Left ventricle myocardium superior (tissue), 1 donor: Measurements from ENCODE around the gene USP49. TPM values are rescaled to one million over a fixed set of nuclear protein-coding genes. Genes with fewer than 3 reads are reported as not detected.

ENCODE experiments used
- ATAC-seq: fragments of 200-7000 bp; cut with Tn5 transposase; one replicate; pipeline ENCODE4 v1.9.1; 2020; ENCODE audit warnings: mild to moderate bottlenecking, moderate library complexity
- DNase-seq: peaks from one replicate; pipeline ENCODE4 v3.0.0-alpha.2; 2020
- intact Hi-C: fragments of 100-400 bp; cut with micrococcal nuclease; formaldehyde crosslinking; loops from one replicate; pipeline ENCODE4 v1.11.0; 2022
- total RNA-seq: library from RNA; stranded (reverse); fragmentation: NEBNext Ultra II Directional; extraction: Animal tissue kit (Norgen Biotek cat#: 25700); gene quantifications from one replicate; pipeline ENCODE4 v1.2.1, GENCODE V29; 2021
- donor health status: DM: no; HTN: yes; CAD: no; lungs with severe emphysema.

The USP49 gene
- total RNA-seq, 1 donor from 2014 or later: 1.3 TPM

DNA sequence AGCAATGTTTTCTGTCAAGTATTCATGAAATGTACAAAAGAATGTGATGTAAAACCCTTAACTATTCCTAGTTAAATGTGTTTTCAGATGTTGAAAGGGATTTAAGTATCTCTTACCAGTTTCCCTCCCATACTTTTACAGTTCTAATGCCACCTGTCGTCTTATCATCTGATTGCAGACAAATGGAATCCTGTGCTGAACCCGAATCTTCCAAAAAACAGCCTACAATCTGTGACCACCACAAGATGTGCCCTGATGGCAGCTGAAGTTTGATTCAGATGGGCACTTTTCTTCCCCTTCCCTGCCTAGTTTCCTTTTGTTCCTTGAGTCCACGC, 105.8 kb downstream of the USP49 start:
- intact Hi-C loops: loop anchor here (10.0 kb wide), 1 partner anchor 255 kb away; no protein-coding TSS in a partner anchor
- ATAC-seq (no peak), DNase-seq (no peak)

DNA sequence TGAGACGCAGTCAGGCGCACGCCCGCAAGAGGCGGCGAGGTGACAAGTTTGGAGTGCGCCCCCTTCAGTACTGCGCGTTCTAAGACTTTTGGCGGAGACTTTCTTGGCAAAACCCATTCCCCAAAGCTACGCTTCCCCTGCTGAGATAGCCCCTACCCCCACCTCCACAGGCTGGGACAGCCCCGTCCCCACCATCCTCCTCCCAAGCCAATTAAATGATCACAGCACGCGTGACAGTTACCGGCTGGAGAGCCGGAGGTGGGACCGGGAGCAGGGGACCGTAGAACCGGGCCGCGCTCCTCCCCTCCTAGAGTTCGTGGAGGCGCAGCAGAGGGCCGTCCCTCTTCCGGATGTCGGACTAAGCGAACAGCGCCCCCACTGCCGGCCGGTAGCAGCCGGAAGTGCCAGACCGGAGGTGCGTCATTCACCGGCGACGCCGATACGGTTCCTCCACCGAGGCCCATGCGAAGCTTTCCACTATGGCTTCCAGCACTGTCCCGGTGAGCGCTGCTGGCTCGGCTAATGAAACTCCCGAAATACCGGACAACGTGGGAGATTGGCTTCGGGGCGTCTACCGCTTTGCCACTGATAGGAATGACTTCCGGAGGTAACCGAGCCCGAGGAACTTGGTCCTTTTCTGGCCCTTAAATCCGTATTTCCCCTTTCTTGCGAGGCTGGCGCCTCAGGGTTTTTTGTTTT, 107.8 kb downstream of the USP49 start, which contains the start of gene TOMM6:
TSS of gene TOMM6 (plus strand) at position 476 of the 699 bp plus-strand sequence. CDS start at position 480, 4 bp downstream.
- peak; percentile 97 for DNase-seq
- intact Hi-C loops: loop anchor here (10.0 kb wide), 1 partner anchor 257 kb away; no protein-coding TSS in a partner anchor
- ATAC-seq: peak; percentile 84

DNA sequence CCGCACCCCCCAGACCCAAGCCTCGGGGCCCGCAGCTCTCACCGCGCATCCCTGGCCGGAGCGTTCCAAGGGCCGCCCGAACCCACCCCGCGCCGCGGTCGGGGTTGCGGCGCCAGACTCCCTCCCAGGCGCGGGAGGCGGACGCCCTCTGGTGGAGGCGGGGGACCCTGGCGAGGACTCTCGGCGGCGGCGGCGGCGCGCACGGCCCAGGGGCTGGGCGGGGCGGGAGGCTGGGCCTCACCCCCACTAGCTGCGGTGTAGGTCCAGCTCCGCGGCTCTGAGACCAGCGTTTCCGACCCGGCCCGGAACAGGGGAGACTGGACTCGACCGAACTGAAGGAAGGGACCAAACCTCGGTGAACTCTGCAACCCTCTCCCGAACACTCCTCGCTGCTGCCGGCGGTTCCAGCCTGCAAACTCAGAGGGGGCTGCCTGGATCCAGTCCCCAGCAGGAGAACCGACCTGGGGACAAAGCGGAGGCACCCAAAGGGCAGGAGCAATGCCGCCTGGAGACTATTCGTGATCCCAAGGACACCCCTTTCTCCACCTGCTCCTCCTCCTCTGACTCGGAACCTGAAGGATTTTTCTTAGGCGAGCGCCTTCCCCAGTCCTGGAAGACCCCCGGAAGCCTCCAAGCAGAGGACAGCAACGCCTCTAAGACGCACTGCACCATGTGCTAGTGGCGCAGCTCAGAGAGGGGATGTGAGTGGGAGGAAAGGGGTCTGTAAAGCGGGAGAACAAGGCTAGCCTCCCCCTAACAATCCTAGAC, 108.5 kb downstream of the USP49 start:
- ATAC-seq: peak; percentile 90
- intact Hi-C loops: loop anchor here (10.0 kb wide), 1 partner anchor 258 kb away; no protein-coding TSS in a partner anchor
- DNase-seq: peak; percentile 96

DNA sequence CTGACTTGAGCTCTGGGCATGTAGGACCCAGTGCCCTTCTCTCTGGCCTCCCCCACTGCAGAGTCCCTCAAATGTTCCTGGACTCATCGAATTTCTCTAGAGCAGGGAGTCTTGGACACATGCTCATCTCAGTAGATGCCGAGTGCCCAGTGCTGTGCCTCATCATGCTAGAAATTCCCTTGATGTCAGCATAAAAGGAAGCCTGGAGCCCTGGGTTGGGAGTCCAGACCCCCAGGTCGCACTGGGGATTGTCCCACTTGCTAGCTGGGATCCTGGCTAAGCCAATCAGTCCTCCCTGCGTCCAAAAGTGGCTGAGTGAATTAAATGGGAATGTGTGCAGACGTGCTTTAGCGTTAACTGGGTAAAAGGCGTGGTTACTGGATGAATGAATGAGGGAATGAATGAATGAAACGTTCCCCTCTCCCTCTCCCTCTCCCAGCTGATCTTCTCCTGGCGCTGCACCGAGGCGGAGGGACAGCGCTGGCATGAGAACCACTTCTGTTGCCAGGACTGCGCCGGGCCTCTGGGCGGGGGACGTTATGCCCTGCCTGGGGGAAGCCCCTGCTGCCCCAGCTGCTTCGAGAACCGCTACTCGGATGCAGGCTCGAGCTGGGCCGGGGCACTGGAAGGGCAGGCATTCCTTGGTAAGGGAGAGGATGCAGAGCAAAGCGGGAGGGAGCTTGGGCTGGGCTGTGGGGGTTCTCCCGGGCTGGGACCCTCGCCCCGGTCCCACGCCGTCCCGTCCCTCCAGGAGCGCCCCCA, 109.3 kb downstream of the USP49 start:
- intact Hi-C loops: loop anchor here (10.0 kb wide), 1 partner anchor 259 kb away; no protein-coding TSS in a partner anchor
- peak; percentile 11 for ATAC-seq
- peak; percentile 64 for DNase-seq

DNA sequence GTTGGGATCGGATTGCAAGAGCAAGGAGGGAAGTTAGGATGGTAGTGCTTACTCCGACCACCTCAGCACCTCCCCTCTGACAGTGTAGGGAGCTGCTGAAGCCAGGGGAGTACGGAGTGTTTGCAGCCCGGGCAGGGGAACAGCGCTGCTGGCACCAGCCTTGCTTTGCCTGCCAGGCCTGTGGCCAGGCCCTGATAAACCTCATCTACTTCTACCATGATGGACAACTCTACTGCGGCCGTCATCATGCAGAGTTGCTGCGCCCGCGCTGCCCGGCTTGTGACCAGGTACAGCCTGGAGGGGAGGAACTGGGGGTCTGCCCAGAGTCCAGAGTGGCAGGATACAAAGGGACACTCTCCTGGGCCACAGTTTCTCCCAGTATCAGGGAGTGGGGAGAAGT, 109.9 kb downstream of the USP49 start:
- intact Hi-C loops: loop anchor here (10.0 kb wide), 1 partner anchor 260 kb away; no protein-coding TSS in a partner anchor
- ATAC-seq (peak; percentile 6), DNase-seq (peak; percentile 75)

DNA sequence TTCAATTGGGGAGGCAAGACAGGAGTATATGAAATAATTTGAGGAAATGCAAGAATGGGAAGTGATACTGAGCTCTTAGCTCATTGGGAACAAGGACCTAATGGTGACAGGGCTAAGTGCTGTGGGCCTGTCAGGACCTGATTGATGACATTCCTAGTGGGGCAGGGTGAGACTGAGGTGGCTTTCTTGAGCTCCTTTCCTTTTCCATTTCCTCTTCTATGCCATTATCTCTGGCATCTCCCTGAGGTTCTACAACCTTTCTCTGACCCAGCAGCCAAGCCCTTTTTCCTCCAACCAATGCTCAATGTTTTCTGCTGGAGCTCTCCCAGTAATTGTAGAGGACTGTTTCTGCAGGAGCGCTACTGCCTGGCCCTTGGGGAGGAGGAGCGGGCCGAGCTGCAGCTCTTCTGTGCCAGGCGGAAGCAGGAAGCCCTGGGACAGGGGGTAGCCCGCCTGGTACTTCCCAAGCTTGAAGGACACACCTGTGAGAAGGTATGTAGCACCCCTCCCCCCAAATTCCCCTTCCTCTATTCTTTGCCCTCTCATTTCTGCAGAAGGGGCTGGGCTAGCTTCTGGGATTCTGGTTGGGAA, 110.5 kb downstream of the USP49 start:
- intact Hi-C loops: loop anchor here (10.0 kb wide), 1 partner anchor 260 kb away; no protein-coding TSS in a partner anchor
- DNase-seq (no peak), ATAC-seq (no peak)

DNA sequence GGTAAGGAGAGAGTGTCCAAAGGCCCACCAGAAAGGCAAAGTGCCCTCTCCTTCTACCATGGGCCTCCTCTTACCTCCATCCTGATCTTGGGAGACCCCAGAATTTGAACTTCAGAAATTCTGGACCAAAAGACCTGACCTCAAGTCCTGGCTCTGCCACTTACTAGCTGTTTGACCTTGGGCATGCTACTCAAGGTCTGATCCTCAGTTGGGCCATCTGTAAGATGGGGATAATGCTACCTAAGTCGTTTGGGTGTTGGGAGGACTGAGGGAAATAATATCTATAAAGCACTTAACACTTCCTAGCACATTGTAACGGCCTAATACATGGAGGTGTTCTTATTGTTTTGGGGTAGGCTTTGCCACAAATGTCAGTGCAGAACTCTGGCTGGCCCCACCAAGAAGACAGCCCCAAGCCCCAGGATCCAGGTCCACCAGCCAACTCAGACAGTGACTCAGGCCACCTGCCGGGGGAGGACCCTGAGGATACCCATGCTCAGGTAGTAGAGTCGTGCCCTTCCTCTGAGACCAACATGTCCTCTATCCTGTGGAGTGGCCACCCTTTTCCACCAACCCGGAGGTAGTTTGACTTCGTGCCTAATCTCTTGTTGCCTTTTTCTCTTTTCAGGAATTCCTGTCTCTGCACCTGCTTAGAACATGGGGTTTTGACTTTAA, 111.9 kb downstream of the USP49 start:
- intact Hi-C loops: loop anchor here (10.0 kb wide), 1 partner anchor 262 kb away; no protein-coding TSS in a partner anchor
- ATAC-seq (no peak), DNase-seq (no peak)

DNA sequence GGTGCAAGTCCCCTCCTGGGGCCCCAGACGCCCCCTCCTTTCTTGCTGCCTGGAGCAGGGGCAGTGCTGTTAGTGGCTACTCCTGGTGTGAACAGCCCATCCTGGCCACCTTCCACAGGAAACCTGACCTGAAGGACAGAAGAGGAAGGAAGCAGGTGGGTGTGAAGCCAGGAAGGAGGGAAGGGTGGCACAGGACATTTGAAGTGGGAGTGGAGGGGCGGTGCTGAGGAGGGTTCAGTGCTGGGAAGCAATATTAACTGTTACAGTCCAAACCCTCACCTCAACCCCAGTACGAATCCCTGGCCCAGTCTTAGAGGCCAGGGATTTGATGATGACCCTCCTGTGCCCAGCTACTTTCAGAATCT, 113.8 kb downstream of the USP49 start:
- peak; percentile 1 for ATAC-seq
- intact Hi-C loops: loop anchor here (10.0 kb wide), 1 partner anchor 263 kb away; no protein-coding TSS in a partner anchor
- DNase-seq: no peak

DNA sequence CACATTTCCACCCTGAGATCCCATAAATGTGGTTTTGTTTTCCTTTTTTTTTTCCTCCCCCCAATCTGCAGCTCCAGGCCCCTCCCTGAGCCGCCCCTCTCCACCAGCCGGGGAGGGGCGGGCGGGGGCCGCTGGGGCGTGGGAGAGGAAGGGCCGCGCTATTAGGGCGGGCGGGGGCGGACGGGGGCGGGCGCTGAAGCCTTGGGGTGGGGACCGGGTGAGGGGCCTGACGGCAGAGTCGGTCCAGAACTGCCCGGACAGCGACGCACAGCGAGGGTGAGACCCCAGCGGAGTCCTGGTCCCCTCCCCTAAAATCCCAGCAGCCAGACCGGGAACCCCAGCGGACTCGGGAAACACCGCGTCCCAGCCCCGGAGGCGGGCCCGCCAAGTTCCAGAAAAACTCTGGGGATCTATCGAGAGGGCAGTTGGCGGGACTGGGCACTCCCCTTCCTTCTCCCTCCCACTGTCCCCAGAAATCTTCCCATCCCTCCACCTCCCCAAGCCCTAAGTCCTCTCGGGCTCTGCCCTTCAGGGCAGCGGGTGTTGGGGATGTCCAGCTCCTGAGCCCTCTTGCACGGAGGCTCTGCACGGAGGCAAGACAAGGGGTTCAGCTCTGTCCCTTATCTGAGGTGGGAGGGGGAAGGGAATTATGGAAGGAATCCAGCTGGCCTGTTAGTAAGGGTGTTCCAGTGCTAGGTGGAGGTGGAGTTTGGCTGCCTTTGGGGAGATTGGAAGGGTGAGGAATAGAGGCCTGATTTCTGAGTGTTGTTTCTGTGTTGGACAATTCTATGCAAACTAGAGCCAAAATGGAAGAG, 114.4 kb downstream of the USP49 start, which contains the start of gene PRICKLE4:
TSS of gene PRICKLE4 (plus strand) at position 232 of the 815 bp plus-strand sequence. CDS start 2,692 bp downstream, outside the sequence.
- ATAC-seq (peak; percentile 65), DNase-seq (peak; percentile 71)
- intact Hi-C loops: loop anchor here (10.0 kb wide), 1 partner anchor 264 kb away; no protein-coding TSS in a partner anchor

DNA sequence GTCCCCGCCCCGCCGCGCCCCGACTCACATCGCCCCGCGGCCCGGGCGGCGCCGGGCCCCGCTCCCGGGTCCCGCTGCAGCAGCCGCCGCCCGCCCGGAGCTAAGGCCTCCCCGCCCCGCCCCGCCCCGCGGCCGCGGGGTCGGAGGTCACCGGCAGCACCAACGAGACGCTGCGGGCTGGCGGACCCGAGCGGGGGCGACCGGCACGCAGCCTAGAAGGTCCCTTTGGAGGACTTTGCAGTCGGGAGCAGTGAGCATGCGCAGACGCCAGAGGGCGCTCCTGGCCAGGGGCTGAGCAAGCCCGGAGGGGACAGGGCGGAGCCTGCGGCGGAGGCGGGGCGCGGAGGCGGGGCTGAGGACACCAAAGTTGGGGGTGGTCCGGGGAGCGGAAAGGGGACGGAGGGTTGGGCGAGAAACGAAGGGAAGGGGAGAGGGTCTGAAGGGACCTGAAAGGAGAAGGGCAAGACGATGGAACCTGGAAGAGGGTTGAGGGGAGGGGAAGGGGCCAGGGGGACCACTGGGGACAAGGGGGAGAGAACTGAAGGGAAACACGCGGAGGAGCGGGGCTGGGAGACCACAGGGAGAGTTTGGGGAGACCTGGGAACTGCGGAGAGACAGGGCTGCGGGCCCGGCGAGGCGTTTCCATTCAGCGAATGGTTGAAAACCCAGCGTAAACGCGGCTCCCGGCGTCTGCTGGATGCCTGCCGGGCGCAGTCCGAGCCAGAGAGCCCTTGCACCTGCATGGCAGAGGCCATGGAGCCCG, 115.2 kb downstream of the USP49 start, which contains the start of gene FRS3:
TSS of gene FRS3 (minus strand) at position 113 of the 763 bp plus-strand sequence. CDS start 2,913 bp downstream, outside the sequence.
- DNase-seq: peak; percentile 99
- intact Hi-C loops: loop anchor here (10.0 kb wide), 1 partner anchor 265 kb away; no protein-coding TSS in a partner anchor
- peak; percentile 91 for ATAC-seq

DNA sequence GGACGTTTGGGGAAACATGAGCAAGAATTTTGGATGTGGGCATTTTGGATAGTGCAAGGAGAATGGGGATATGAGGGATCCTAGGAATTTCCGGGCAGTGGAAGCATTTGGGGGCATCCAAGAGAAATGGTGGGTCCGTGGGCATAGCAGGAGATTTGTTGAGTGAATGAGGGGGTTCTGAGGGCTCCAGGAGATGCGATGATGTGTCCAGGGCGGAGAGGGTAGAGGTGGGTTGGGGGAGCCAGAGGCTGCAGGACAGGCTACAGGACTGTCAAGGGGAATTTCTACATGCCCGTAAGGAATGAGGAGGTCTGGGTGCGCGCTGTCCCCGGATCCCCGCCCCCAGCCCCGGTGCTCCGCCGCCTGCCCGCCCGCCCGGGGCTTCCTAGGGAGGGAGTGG, 115.8 kb downstream of the USP49 start:
- intact Hi-C loops: no loop called here
- DNase-seq (no peak), ATAC-seq (no peak)

DNA sequence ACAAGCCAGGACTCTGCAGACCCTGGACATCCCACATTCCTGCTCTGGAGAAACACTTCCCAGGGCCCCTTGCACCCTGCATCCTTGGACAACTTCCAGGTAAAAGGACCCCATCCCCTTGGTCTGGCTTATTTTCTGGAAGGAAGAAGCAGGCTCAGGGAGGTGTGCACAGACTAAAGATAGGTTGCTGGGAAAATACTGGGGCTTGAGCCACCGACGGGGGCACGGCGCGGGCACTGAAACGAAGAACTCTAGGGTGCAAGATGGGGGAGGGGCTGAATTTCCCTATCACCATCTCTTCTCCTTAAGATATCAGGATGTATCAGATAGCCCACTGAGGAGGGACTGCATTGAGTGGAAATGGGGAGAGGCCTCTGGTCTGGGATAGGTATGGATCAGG, 116.3 kb downstream of the USP49 start:
- DNase-seq (no peak), ATAC-seq (no peak)
- intact Hi-C loops: no loop called here

DNA sequence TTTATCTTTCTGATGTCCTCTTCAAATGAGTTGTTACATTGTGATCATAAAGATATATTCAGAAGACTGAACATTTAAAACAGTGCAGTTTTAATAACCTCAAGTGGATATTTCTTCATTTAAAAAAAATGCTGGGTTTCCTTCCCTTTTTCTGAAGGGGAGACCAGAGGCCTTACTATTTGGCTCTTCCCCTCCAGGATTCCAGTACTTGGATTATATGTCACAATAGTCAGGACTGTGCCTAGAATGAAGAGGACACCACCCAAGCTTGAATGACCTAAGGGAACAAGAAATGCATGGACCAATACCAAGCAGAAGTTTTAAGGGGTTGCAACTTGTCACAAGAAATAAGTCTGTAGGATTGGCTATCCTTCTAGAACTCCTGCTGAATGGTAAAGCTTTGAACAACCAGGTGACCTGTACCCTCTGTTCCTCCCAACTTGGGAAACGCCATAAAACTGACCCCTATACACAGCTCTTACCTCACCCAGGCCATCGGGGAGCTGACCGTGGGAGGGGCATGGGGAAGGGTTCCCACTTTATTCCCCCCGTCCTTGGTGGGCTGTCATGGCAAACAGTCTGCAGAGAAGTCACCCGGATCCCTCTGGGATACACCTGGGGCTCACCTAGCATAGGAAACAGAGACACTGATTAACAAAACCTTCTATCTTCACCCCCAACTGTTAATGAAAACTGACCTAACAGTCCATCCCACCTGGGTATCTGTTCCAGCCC, 117.5 kb downstream of the USP49 start:
- DNase-seq (no peak), ATAC-seq (no peak)
- intact Hi-C loops: no loop called here

DNA sequence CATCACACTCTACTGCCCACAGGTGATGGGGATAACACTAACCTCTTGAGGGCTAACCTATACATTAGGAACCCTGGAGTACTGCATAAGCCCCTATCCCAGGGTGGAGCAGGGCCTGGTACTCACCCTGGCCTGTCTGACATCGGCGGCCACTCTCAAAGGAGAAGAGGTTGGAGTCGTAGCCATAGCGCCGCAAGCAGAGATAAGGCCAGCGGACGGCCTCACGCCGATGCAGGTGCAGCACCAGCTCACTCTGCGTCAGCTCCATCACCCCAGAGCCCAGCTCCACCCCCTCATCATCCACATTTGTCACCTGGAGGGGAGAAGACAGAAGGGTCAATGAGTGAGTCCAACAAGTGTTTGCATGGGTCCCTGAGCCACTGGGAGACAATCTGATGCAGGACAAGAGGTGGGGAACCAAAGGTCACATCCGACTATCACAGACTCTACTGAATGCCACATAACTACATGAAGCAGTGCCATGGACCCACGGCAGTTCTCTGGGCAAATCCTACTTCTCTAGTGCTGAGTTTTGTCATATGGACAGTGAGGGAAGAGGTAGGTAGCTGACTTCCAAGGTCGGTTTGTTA, 119.8 kb downstream of the USP49 start:
- intact Hi-C loops: no loop called here
- DNase-seq (no peak), ATAC-seq (no peak)

DNA sequence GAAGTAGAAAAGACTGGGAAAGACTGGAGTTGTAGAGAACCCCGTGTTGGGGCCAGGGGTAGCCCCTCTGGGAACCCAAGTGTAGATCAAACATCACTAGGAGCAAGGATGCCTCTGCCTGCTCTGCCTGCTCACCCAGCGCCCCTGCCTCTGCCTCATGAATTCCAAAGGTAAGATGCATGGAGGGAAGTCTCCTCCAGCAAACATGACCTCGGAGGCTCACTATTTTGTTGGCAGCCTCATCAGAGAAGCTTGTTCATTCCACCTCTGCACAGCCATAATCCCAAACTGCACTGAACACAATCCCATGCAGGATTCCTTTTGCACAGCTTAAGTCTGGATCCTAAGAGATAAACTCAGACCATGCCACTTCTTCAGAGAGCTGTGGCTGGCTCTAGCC, 120.3 kb downstream of the USP49 start:
- DNase-seq (no peak), ATAC-seq (no peak)
- intact Hi-C loops: no loop called here
